Upper lobe of right lung (tissue), 1 donor: ENCODE data around the gene YBX3. TPM values are rescaled to one million over a fixed set of nuclear protein-coding genes. Genes with fewer than 3 reads are reported as not detected.

Experiments used
- ATAC-seq: fragments of 200-7000 bp; cut with Tn5 transposase; one replicate; pipeline ENCODE4 v1.9.1; 2020; ENCODE audit warnings: mild to moderate bottlenecking, moderate library complexity
- DNase-seq: peaks from one replicate; pipeline ENCODE4 v3.0.0-alpha.2; 2020
- H3K27ac ChIP-seq: fragments of 200-600 bp; one replicate; pipeline ENCODE4 v1.8.0; 2022
- H3K27me3 ChIP-seq: fragments of 200-600 bp; one replicate; pipeline ENCODE4 v1.8.0; 2022; ENCODE audit warnings: mild to moderate bottlenecking
- H3K36me3 ChIP-seq: fragments of 200-600 bp; one replicate; pipeline ENCODE4 v1.8.0; 2022
- H3K4me1 ChIP-seq: fragments of 200-600 bp; one replicate; pipeline ENCODE4 v1.8.0; 2022
- H3K4me3 ChIP-seq: fragments of 200-600 bp; one replicate; pipeline ENCODE4 v1.8.0; 2022; ENCODE audit warnings: mild to moderate bottlenecking
- H3K9me3 ChIP-seq: fragments of 200-600 bp; one replicate; pipeline ENCODE4 v1.8.0; 2022
- CTCF ChIP-seq: fragments of 200-600 bp; IDR thresholded peaks from one replicate; pipeline ENCODE4 v1.8.0; 2022; ENCODE audit warnings: antibody characterized with exemption
- intact Hi-C: fragments of 100-400 bp; cut with DNase I; formaldehyde crosslinking; loops from one replicate; pipeline ENCODE4 v1.11.0; 2022
- total RNA-seq: library from RNA; stranded (reverse); fragmentation: NEBNext Ultra II Directional; extraction: Animal tissue kit (Norgen Biotek cat#: 25700); gene quantifications from one replicate; pipeline ENCODE4 v1.2.1, GENCODE V29; 2021
- donor health status: DM: no; HTN: yes; CAD: no; lungs with severe emphysema.

YBX3 gene
- total RNA-seq, 1 donor from 2014 or later = 292 TPM

GRCh38 chr12:10721651-10722501, 1.2 kb downstream of the YBX3 start:
- intact Hi-C loops = no loop called here
- peak; percentile 94 for DNase-seq
- Histone ChIP-seq H3K9me3 (no peaks in the 10 kb centered on the region), H3K27ac (peak overlapping the region; percentile 98), H3K4me3 (peak overlapping the region; percentile 94), H3K4me1 (peaks cover 49% of the 10 kb centered on the region), H3K36me3 (no peaks in the 10 kb centered on the region), H3K27me3 (no peaks in the 10 kb centered on the region)
- no peak for TF ChIP-seq CTCF
- peak; percentile 95 for ATAC-seq

GRCh38 chr12:10720974-10721650, 2.0 kb downstream of the YBX3 start:
- H3K4me3 ChIP-seq = peak overlapping the region; percentile 94
- H3K9me3 ChIP-seq = no peaks in the 10 kb centered on the region
- H3K36me3 ChIP-seq = peaks cover 2% of the 10 kb centered on the region
- H3K4me1 ChIP-seq = peaks cover 52% of the 10 kb centered on the region
- ATAC-seq (no peak), DNase-seq (no peak)
- TF ChIP-seq CTCF = no peak
- no peaks in the 10 kb centered on the region for H3K27me3 ChIP-seq
- peak overlapping the region; percentile 98 for H3K27ac ChIP-seq
- intact Hi-C loops = no loop called here

GRCh38 chr12:10719482-10719881, 3.6 kb downstream of the YBX3 start:
- no peaks in the 10 kb centered on the region for H3K27me3 ChIP-seq
- peaks cover 58% of the 10 kb centered on the region for H3K4me1 ChIP-seq
- peaks cover 19% of the 10 kb centered on the region for H3K36me3 ChIP-seq
- ATAC-seq (no peak), DNase-seq (no peak)
- intact Hi-C loops = no loop called here
- H3K4me3 ChIP-seq = peak overlapping the region; percentile 94
- no peak for TF ChIP-seq CTCF
- peak overlapping the region; percentile 98 for H3K27ac ChIP-seq
- no peaks in the 10 kb centered on the region for H3K9me3 ChIP-seq

- peaks cover 53% of the 10 kb centered on the region for H3K4me1 ChIP-seq
- H3K4me3 ChIP-seq = no peak overlapping the region
- TF ChIP-seq CTCF = no peak
- no peaks in the 10 kb centered on the region for H3K27me3 ChIP-seq
- intact Hi-C loops = no loop called here
- no peak for DNase-seq
- no peaks in the 10 kb centered on the region for H3K9me3 ChIP-seq
- peaks cover 30% of the 10 kb centered on the region for H3K36me3 ChIP-seq
- peak overlapping the region; percentile 56 for H3K27ac ChIP-seq
- ATAC-seq = no peak
Observed at GRCh38 chr12:10718279-10718821, 4.8 kb downstream of the YBX3 start.

GRCh38 chr12:10717410-10717809, 5.7 kb downstream of the YBX3 start:
- DNase-seq (no peak), ATAC-seq (no peak)
- peaks cover 40% of the 10 kb centered on the region for H3K36me3 ChIP-seq
- intact Hi-C loops = no loop called here
- peak overlapping the region; percentile 56 for H3K27ac ChIP-seq
- peak overlapping the region; percentile 4 for H3K4me3 ChIP-seq
- H3K27me3 ChIP-seq = no peaks in the 10 kb centered on the region
- TF ChIP-seq CTCF = no peak
- peaks cover 53% of the 10 kb centered on the region for H3K4me1 ChIP-seq
- no peaks in the 10 kb centered on the region for H3K9me3 ChIP-seq
